CD4-positive, alpha-beta memory T cell (primary cell): ENCODE measurements around the gene E4F1. TPM values are rescaled to one million over a fixed set of nuclear protein-coding genes. Genes with fewer than 3 reads are reported as not detected.
"Not testable (repeated sequence)": the region's sequence is repeated elsewhere in the genome, so short reads cannot be mapped to it uniquely, and the experiment has no call there.

Experiments
- CTCF ChIA-PET: fragments of 350-600 bp; sonication (Branson Sonifier 250); formaldehyde crosslinking; loops from one replicate; lab custom pipeline; 2021; ENCODE audit warnings: inconsistent platforms; ENCODE audit not compliant: partially characterized antibody; lab: Charles Lee
- POLR2A ChIA-PET: fragments of 350-600 bp; sonication (Branson Sonifier 250); formaldehyde crosslinking; loops from one replicate; lab custom pipeline; 2021; ENCODE audit not compliant: partially characterized antibody; lab: Charles Lee
- DNase-seq, 5 donors: peaks; one replicate each; pipeline versions ENCODE4 v3.0.0 to v3.0.0-alpha.2; 2020 to 2022; ENCODE audit warnings: mixed read lengths in 1 of 5
- H3K27ac ChIP-seq: one replicate; pipeline ENCODE4 v1.7.0; 2013; ENCODE audit warnings: low read depth, low read length
- H3K27me3 ChIP-seq: 2 replicates; pipeline ENCODE4 v1.7.0; 2013; ENCODE audit warnings: mild to moderate bottlenecking, low read length, moderate library complexity; ENCODE audit not compliant: insufficient read depth
- H3K36me3 ChIP-seq: 2 replicates; pipeline ENCODE4 v1.7.0; 2013; ENCODE audit warnings: mild to moderate bottlenecking, low read length, moderate library complexity; ENCODE audit not compliant: insufficient read depth
- H3K4me1 ChIP-seq: 2 replicates; pipeline ENCODE4 v1.7.0; 2013; ENCODE audit warnings: mild to moderate bottlenecking, low read length, moderate library complexity; ENCODE audit not compliant: insufficient read depth
- H3K4me3 ChIP-seq, 2 donors: one replicate each; pipeline ENCODE4 v1.7.0; 2013; ENCODE audit warnings: low read length in 2 of 2, mild to moderate bottlenecking in 1 of 2
- H3K9me3 ChIP-seq, 2 donors: one replicate each; pipeline ENCODE4 v1.7.0; 2013; ENCODE audit warnings: low read length in 2 of 2, control low read depth in 1 of 2; ENCODE audit not compliant: control insufficient read depth in 1 of 2
- H3K27ac Mint-ChIP-seq, 7 donors: one replicate each; pipeline ENCODE4 v1.8.0; 2020 to 2021; ENCODE audit warnings: mixed read lengths in 7 of 7, mild to moderate bottlenecking in 6 of 7, inconsistent platforms in 3 of 7, moderate library complexity in 3 of 7
- H3K27me3 Mint-ChIP-seq, 2 donors: one replicate each; pipeline ENCODE4 v1.8.0; 2020 to 2021; ENCODE audit warnings: mixed read lengths in 2 of 2
- H3K36me3 Mint-ChIP-seq, 2 donors: one replicate each; pipeline ENCODE4 v1.8.0; 2020 to 2021; ENCODE audit warnings: mixed read lengths in 2 of 2, inconsistent platforms in 1 of 2, mild to moderate bottlenecking in 1 of 2
- H3K4me1 Mint-ChIP-seq, 4 donors: one replicate each; pipeline ENCODE4 v1.8.0; 2020 to 2021; ENCODE audit warnings: mixed read lengths in 4 of 4, mild to moderate bottlenecking in 1 of 4
- H3K4me3 Mint-ChIP-seq, 8 donors: one replicate each; pipeline ENCODE4 v1.8.0; 2020 to 2021; ENCODE audit warnings: mixed read lengths in 8 of 8, mild to moderate bottlenecking in 7 of 8, moderate library complexity in 6 of 8, inconsistent platforms in 3 of 8
- H3K9me3 Mint-ChIP-seq, 8 donors: one replicate each; pipeline ENCODE4 v1.8.0; 2020 to 2021; ENCODE audit warnings: mixed read lengths in 8 of 8, mild to moderate bottlenecking in 5 of 8, inconsistent platforms in 3 of 8, moderate library complexity in 1 of 8
- intact Hi-C: fragments of 100-400 bp; cut with micrococcal nuclease; formaldehyde crosslinking; loops from one replicate; pipeline ENCODE4 v1.15.1; 2023
- polyA plus RNA-seq, 2 donors: library from polyadenylated mRNA; unstranded; fragments of 300-500 nt; fragmentation: Illumina TruSeq; gene quantifications; one replicate each; pipeline ENCODE4 v1.2.3, GENCODE V29; 2021
- total RNA-seq, 2 experiments: library from RNA; stranded (reverse); gene quantifications; one replicate each; pipeline ENCODE4 v1.2.3, GENCODE V29; 2021

The E4F1 gene
- total and polyA plus RNA-seq, 4 experiments from 2014 or later, result 6.7 to 49.7 (median 33.7) TPM

- Mint-ChIP-seq H3K9me3 (no peaks in the 10 kb centered on the region), H3K36me3 (peaks cover 8 to 13% of the 10 kb centered on the region in 2 donors), H3K27ac (no peak overlapping the region), H3K27me3 (no peaks in the 10 kb centered on the region), H3K4me1 (peaks cover 0 to 9% (median under 1%) of the 10 kb centered on the region in 4 donors), H3K4me3 (no peak overlapping the region)
- Histone ChIP-seq H3K27ac (no peak overlapping the region), H3K27me3 (no peaks in the 10 kb centered on the region), H3K4me3 (no peak overlapping the region), H3K4me1 (no peaks in the 10 kb centered on the region), H3K36me3 (peaks cover 17% of the 10 kb centered on the region), H3K9me3 (no peaks in the 10 kb centered on the region)
- ChIA-PET CTCF (no interaction called here), POLR2A (interaction anchor here (0.5 to 1.8 kb wide), 2 partner anchors 12 to 81 kb away, joined by 3 to 7 read pairs; no protein-coding TSS in a partner anchor)
- intact Hi-C loops, result no loop called here
- peak in 1 of 5 donors; percentile 36 for DNase-seq
Observed at GRCh38 chr16:2238150-2238837, 14.9 kb downstream of the E4F1 start.

- POLR2A ChIA-PET, result interaction anchor here (1.8 kb wide), 1 partner anchor 11 kb away, joined by 7 read pairs; no protein-coding TSS in a partner anchor
- no peaks in the 10 kb centered on the region for H3K27me3 Mint-ChIP-seq
- no peak for DNase-seq
Observed at GRCh38 chr16:2238838-2239675, 15.7 kb downstream of the E4F1 start.

DNA sequence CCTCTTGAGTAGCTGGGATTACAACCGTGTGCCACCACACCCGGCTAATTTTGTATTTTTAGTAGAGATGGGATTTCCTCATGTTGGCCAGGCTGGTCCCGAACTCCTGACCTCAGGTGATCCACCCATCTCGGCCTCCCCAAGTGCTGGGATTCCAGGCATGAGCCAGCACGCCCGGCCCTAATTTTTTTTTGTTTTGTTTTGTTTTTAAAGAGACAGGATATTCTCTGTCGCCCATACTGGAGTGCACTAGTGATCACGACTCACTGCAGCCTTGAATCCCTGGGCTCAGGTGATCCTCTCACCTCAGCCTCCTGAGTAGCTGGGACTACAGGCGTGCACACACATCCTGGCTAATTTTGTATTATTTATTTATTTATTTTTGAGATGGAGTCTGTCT, 16.9 kb downstream of the E4F1 start:
- DNase-seq, intact Hi-C loops, H3K4me1 Mint-ChIP-seq, H3K4me1 ChIP-seq, H3K27me3 ChIP-seq, H3K27ac Mint-ChIP-seq, H3K27ac ChIP-seq, H3K4me3 Mint-ChIP-seq, H3K27me3 Mint-ChIP-seq, H3K9me3 ChIP-seq, H3K4me3 ChIP-seq, CTCF ChIA-PET, POLR2A ChIA-PET, H3K9me3 Mint-ChIP-seq: not testable (repeated sequence)
- peaks cover 6 to 13% of the 10 kb centered on the region in 2 donors for H3K36me3 Mint-ChIP-seq
- peaks cover 10% of the 10 kb centered on the region for H3K36me3 ChIP-seq

More at GRCh38 chr16:2238838-2239675, 15.7 kb downstream of the E4F1 start:
- H3K27ac ChIP-seq, result no peak overlapping the region
- Mint-ChIP-seq H3K4me1 (peaks cover 0 to 9% (median under 1%) of the 10 kb centered on the region in 4 donors), H3K9me3 (no peaks in the 10 kb centered on the region), H3K4me3 (no peak overlapping the region), H3K36me3 (peaks cover 8 to 15% of the 10 kb centered on the region in 2 donors), H3K27ac (no peak overlapping the region)
- H3K27me3 ChIP-seq, result no peaks in the 10 kb centered on the region
- H3K4me1 ChIP-seq, result no peaks in the 10 kb centered on the region
- CTCF ChIA-PET, result no interaction called here
- peaks cover 15% of the 10 kb centered on the region for H3K36me3 ChIP-seq
- H3K4me3 ChIP-seq, result no peak overlapping the region
- H3K9me3 ChIP-seq, result no peaks in the 10 kb centered on the region
- intact Hi-C loops, result no loop called here

GRCh38 chr16:2242598-2242997, 19.2 kb downstream of the E4F1 start:
- H3K27ac Mint-ChIP-seq, result peak overlapping the region in 2 of 7 donors; percentile 37 to 53
- no peaks in the 10 kb centered on the region for H3K9me3 Mint-ChIP-seq
- no peaks in the 10 kb centered on the region for H3K27me3 Mint-ChIP-seq
- H3K4me3 ChIP-seq, result no peak overlapping the region
- peaks cover 0 to 2% (median 0%) of the 10 kb centered on the region in 4 donors for H3K4me1 Mint-ChIP-seq
- CTCF ChIA-PET, result interaction anchor here (1.4 kb wide), 1 partner anchor 9 kb away, joined by 3 read pairs; the partner anchor contains the start of gene ECI1
- DNase-seq, result no peak
- intact Hi-C loops, result no loop called here
- no peak overlapping the region for H3K4me3 Mint-ChIP-seq
- no peaks in the 10 kb centered on the region for H3K27me3 ChIP-seq
- no peak overlapping the region for H3K27ac ChIP-seq
- H3K9me3 ChIP-seq, result no peaks in the 10 kb centered on the region
- POLR2A ChIA-PET, result no interaction called here
- peaks cover 21% of the 10 kb centered on the region for H3K36me3 ChIP-seq
- peaks cover 5 to 18% of the 10 kb centered on the region in 2 donors for H3K36me3 Mint-ChIP-seq
- no peaks in the 10 kb centered on the region for H3K4me1 ChIP-seq

DNA sequence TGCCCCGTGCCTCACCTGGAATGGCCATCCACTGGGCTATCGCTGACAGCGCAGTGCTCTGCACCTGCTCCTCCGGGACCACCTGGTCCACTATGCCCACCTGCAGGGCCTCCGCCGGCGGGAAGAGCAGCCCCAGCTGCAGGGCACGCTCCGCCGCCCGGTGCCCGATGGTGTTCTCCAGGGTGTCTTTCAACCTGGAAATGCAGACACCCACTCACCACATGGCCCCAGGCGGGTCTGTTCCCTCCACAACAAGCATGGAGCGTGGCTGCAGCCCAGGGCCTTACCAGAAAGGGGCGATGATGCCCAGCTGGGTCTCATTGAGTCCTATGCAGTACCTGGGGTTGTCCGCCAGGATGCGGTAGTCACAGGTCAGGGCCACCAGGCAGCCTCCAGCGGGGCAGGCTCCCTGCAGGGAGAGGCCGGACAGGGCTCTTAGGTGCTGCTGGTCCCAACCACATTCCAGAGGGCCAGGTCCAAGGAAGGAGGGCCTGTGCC, 19.7 kb downstream of the E4F1 start:
- H3K4me1 Mint-ChIP-seq, result peaks cover 0 to 2% (median 0%) of the 10 kb centered on the region in 4 donors
- CTCF ChIA-PET, result interaction anchor here (1.4 kb wide), 1 partner anchor 8 kb away, joined by 3 read pairs; the partner anchor contains the start of gene ECI1
- Histone ChIP-seq H3K27me3 (no peaks in the 10 kb centered on the region), H3K4me3 (no peak overlapping the region), H3K4me1 (no peaks in the 10 kb centered on the region), H3K36me3 (peaks cover 21% of the 10 kb centered on the region), H3K9me3 (no peaks in the 10 kb centered on the region), H3K27ac (no peak overlapping the region)
- no peaks in the 10 kb centered on the region for H3K27me3 Mint-ChIP-seq
- POLR2A ChIA-PET, result no interaction called here
- H3K27ac Mint-ChIP-seq, result no peak overlapping the region
- intact Hi-C loops, result no loop called here
- H3K9me3 Mint-ChIP-seq, result no peaks in the 10 kb centered on the region
- DNase-seq, result no peak
- peaks cover 5 to 18% of the 10 kb centered on the region in 2 donors for H3K36me3 Mint-ChIP-seq
- no peak overlapping the region for H3K4me3 Mint-ChIP-seq

- Mint-ChIP-seq H3K36me3 (peaks cover 5 to 18% of the 10 kb centered on the region in 2 donors), H3K4me1 (peaks cover 0 to 2% (median 0%) of the 10 kb centered on the region in 4 donors), H3K9me3 (no peaks in the 10 kb centered on the region), H3K4me3 (no peak overlapping the region), H3K27ac (peak overlapping the region in 1 of 7 donors; percentile 10), H3K27me3 (no peaks in the 10 kb centered on the region)
- no peaks in the 10 kb centered on the region for H3K27me3 ChIP-seq
- intact Hi-C loops, result no loop called here
- CTCF ChIA-PET, result no interaction called here
- POLR2A ChIA-PET, result no interaction called here
- H3K27ac ChIP-seq, result no peak overlapping the region
- no peaks in the 10 kb centered on the region for H3K4me1 ChIP-seq
- no peaks in the 10 kb centered on the region for H3K9me3 ChIP-seq
- no peak for DNase-seq
- H3K4me3 ChIP-seq, result no peak overlapping the region
- peaks cover 21% of the 10 kb centered on the region for H3K36me3 ChIP-seq
Observed at GRCh38 chr16:2243781-2244180, 20.4 kb downstream of the E4F1 start.

- H3K27me3 ChIP-seq, result no peaks in the 10 kb centered on the region
- peaks cover 0 to 2% (median 0%) of the 10 kb centered on the region in 4 donors for H3K4me1 Mint-ChIP-seq
- intact Hi-C loops, result no loop called here
- no peak overlapping the region for H3K4me3 ChIP-seq
- no peak for DNase-seq
- H3K9me3 Mint-ChIP-seq, result no peaks in the 10 kb centered on the region
- ChIA-PET CTCF (no interaction called here), POLR2A (no interaction called here)
- H3K27ac Mint-ChIP-seq, result no peak overlapping the region
- no peaks in the 10 kb centered on the region for H3K27me3 Mint-ChIP-seq
- H3K36me3 Mint-ChIP-seq, result peaks cover 5 to 18% of the 10 kb centered on the region in 2 donors
- no peaks in the 10 kb centered on the region for H3K9me3 ChIP-seq
- H3K4me3 Mint-ChIP-seq, result no peak overlapping the region
- H3K27ac ChIP-seq, result no peak overlapping the region
- no peaks in the 10 kb centered on the region for H3K4me1 ChIP-seq
- H3K36me3 ChIP-seq, result peaks cover 21% of the 10 kb centered on the region
Observed at GRCh38 chr16:2244301-2244700, 20.9 kb downstream of the E4F1 start.
